Transverse colon (tissue), 4 donors: ENCODE results near the gene NUCKS1. TPM values are rescaled to one million over a fixed set of nuclear protein-coding genes. Genes with fewer than 3 reads are reported as not detected.

ENCODE experiments used
- DNase-seq: peaks from one replicate; pipeline ENCODE4 v3.0.0-alpha.2; 2019
- H3K27ac ChIP-seq, 4 donors: fragments of 200-600 bp; sonication (generic); 2 replicates each; pipeline ENCODE4 v1.5.1; 2016 to 2018; ENCODE audit warnings: inconsistent platforms in 4 of 4
- H3K27me3 ChIP-seq: fragments of 200-600 bp; sonication (generic); 2 replicates; pipeline ENCODE4 v1.5.1; 2017; ENCODE audit warnings: inconsistent platforms
- H3K36me3 ChIP-seq, 4 donors: fragments of 200-600 bp; sonication (generic); 2 replicates each; pipeline ENCODE4 v1.5.1; 2017 to 2019; ENCODE audit warnings: inconsistent platforms in 4 of 4
- H3K4me1 ChIP-seq, 4 donors: fragments of 200-600 bp; sonication (generic); 2 replicates each; pipeline ENCODE4 v1.5.1; 2017 to 2020; ENCODE audit warnings: inconsistent platforms in 4 of 4
- H3K4me3 ChIP-seq, 4 donors: fragments of 200-600 bp; sonication (generic); 1 replicate in 1 of 4; 2 replicates in 3 of 4; pipeline versions ENCODE4 v1.5.1 to v1.6.1; 2017 to 2019; ENCODE audit warnings: inconsistent platforms in 4 of 4
- H3K9me3 ChIP-seq, 2 donors: fragments of 200-600 bp; sonication (generic); 2 replicates each; pipeline ENCODE4 v1.5.1; 2017 to 2019; ENCODE audit warnings: inconsistent platforms in 2 of 2
- EP300 ChIP-seq: sonication (generic); formaldehyde crosslinking; IDR thresholded peaks from one replicate; pipeline ENCODE4 v1.6.1; 2017; ENCODE audit warnings: antibody characterized with exemption, low read depth
- POLR2A ChIP-seq: fragments of 450-650 bp; IDR thresholded peaks from one replicate; pipeline ENCODE4 v1.6.1; 2016; ENCODE audit warnings: antibody characterized with exemption, mild to moderate bottlenecking, moderate library complexity
- POLR2AphosphoS5 ChIP-seq, 3 donors: sonication (generic); formaldehyde crosslinking; IDR thresholded peaks; one replicate each; pipeline ENCODE4 v1.6.1; 2016; ENCODE audit warnings: antibody characterized with exemption in 3 of 3
- WGBS, 2 donors: methylation state at CpG; one replicate each; pipeline ENCODE4 v1.1.5; 2018; ENCODE audit warnings: low coverage in 1 of 2; 5-methylcytosine and 5-hydroxymethylcytosine counted together
- in situ Hi-C, 4 donors: fragments of 200-750 bp; cut with MboI; loops; one replicate each; pipeline versions ENCODE4 v1.15.0 to v1.15.1; 2017; ENCODE audit warnings: low sequenced_read_pairs in 3 of 4, low pct_ligation_motif_present in 1 of 4, low pct_unique_long_range_greater_than_20kb in 1 of 4
- intact Hi-C: fragments of 100-400 bp; cut with DNase I; formaldehyde crosslinking; loops from one replicate; pipeline ENCODE4 v1.15.1; 2023; ENCODE audit warnings: low total_unique reads
- total RNA-seq, 4 donors: library from RNA; depleted of rRNA; stranded (reverse); fragments of >200 nt; gene quantifications; one replicate each; pipeline ENCODE4 v1.1.0, GENCODE V29; 2016
- TF ChIP-seq, protein P1 (sequence below), 5 experiments: fragments of 200-600 bp in 3 of 5; fragments of 450-650 bp in 2 of 5; sonication (generic) in 3 of 5; IDR thresholded peaks; 1 replicate in 2 of 5; 2 replicates in 3 of 5; pipeline ENCODE4 v1.5.1; 2016 to 2017; ENCODE audit warnings: antibody characterized with exemption in 5 of 5, inconsistent platforms in 3 of 5, mild to moderate bottlenecking in 2 of 5, moderate library complexity in 1 of 5

Gene NUCKS1
- total RNA-seq, 4 donors from 2014 or later, result 21.7 to 45.7 (median 35.1) TPM

DNA sequence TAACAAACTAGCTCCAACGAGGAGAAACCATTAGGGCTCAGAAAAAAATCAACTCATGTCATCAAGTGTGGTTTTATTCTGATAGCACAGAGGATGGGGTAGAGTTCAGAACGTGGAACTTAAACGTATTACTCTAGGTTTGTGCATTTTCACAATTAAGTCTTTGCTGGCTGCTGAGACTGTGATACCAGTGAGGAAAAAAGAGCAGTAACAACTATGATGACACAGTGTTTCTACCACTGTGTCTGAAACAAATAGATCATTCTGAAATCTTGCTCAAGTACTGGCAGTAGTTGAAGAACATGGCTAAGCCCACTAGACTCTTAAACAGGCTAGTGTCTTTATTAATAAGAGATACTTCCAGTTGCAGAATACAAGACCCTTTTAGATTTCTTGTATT lies 31.0 kb downstream of the NUCKS1 start:
- Histone ChIP-seq H3K4me3 (no peak overlapping the region), H3K9me3 (no peaks in the 10 kb centered on the region), H3K27ac (no peak overlapping the region), H3K4me1 (peaks cover 0 to 24% (median 15%) of the 10 kb centered on the region in 4 donors), H3K27me3 (no peaks in the 10 kb centered on the region), H3K36me3 (peaks cover 0 to 55% (median 22%) of the 10 kb centered on the region in 4 donors)
- intact Hi-C loops (no loop called here), in situ Hi-C loops (loop anchor here in 1 of 4 donors (10.0 kb wide), 1 partner anchor 64 kb away; no protein-coding TSS in a partner anchor)
- TF ChIP-seq POLR2A, result no peak
- no peak for TF ChIP-seq EP300
- TF ChIP-seq, protein P1, sequence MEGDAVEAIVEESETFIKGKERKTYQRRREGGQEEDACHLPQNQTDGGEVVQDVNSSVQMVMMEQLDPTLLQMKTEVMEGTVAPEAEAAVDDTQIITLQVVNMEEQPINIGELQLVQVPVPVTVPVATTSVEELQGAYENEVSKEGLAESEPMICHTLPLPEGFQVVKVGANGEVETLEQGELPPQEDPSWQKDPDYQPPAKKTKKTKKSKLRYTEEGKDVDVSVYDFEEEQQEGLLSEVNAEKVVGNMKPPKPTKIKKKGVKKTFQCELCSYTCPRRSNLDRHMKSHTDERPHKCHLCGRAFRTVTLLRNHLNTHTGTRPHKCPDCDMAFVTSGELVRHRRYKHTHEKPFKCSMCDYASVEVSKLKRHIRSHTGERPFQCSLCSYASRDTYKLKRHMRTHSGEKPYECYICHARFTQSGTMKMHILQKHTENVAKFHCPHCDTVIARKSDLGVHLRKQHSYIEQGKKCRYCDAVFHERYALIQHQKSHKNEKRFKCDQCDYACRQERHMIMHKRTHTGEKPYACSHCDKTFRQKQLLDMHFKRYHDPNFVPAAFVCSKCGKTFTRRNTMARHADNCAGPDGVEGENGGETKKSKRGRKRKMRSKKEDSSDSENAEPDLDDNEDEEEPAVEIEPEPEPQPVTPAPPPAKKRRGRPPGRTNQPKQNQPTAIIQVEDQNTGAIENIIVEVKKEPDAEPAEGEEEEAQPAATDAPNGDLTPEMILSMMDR (IDR thresholded peaks at IDR 0.05), result no peak
- TF ChIP-seq POLR2AphosphoS5 (IDR thresholded peaks at IDR 0.05), result no peak
- no peak for DNase-seq
- WGBS, 2 donors, result 53 to 72% methylated on average over 3 of the region's 3 CpGs

DNA sequence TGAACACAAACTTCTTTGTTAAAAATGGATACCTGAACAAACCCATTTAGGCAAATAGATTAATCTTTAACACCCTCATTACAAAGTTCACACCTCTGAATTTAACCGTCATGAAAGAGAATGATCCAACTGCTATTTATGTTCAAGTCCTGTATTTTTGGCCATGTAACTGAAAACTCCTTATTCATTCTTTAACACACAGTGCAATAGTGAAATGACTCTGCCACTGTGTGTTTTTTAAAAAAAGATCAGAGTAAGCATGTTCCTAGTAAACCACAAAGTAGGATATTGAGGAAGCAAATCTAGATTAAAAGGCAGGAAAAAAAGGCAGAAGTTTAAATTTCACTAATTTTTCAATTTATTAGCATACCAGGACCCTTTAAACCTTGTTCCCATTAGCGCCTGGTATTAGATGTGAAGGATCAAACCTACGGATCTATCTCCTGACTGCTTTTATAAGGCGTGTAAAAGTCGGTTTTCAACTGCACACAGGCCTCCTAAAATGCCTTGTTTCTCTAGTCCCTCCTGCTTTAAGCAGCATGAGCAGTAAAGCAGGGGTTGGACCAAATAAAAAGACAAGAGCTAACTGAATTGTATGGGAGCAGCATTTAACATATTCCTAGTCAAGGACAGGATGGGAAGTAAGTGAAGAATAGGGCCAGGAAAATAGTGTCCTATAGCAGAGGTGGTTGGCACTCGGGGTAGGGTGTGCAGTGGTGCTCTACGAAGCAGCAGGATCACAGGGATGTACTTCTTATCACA lies 33.4 kb downstream of the NUCKS1 start:
- H3K36me3 ChIP-seq, result peaks cover 0 to 40% (median 19%) of the 10 kb centered on the region in 4 donors
- intact Hi-C loops, result no loop called here

DNA sequence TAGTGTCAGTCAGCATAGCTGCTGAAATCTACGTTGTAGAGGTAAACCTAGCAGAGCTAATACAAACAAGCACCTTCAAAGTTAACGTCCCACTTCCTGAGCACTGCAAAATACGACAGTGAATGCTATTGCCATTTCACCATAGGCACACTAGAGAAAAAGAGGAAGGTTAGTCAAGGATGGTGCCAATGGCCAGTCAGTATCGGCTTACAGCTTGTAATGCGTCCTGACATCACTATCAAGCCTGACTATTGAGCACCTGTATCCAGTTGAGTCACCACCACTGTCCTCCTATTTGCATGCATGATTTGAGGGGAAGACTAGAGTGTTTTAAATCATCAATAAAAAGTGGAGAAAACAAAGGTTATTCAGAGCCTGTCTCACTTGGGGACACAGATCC lies 34.4 kb downstream of the NUCKS1 start:
- Histone ChIP-seq H3K27ac (peak overlapping the region in 1 of 4 donors; percentile 74), H3K36me3 (peaks cover 0 to 31% (median 15%) of the 10 kb centered on the region in 4 donors), H3K27me3 (no peaks in the 10 kb centered on the region), H3K9me3 (no peaks in the 10 kb centered on the region), H3K4me3 (no peak overlapping the region), H3K4me1 (peaks cover 0 to 43% (median 24%) of the 10 kb centered on the region in 4 donors)
- TF ChIP-seq EP300 (no peak), POLR2A (no peak), POLR2AphosphoS5 (IDR thresholded peaks at IDR 0.05) (no peak)
- TF ChIP-seq, protein P1 (IDR thresholded peaks at IDR 0.05), result no peak
- in situ Hi-C loops (loop anchor here in 1 of 4 donors (10.0 kb wide), 1 partner anchor 61 kb away; no protein-coding TSS in a partner anchor), intact Hi-C loops (no loop called here)
- DNase-seq, result no peak
- 69 to 78% methylated on average over 3 to 5 of the region's 5 CpGs for WGBS, 2 donors

More for the DNA sequence above, 33.4 kb downstream of the NUCKS1 start:
- TF ChIP-seq POLR2AphosphoS5 (IDR thresholded peaks at IDR 0.05), result no peak
- TF ChIP-seq EP300, result no peak
- no peak for TF ChIP-seq POLR2A
- TF ChIP-seq, protein P1 (IDR thresholded peaks at IDR 0.05), result no peak
- no peak for DNase-seq
- 58 to 65% methylated on average over 5 to 7 of the region's 7 CpGs for WGBS, 2 donors
- Histone ChIP-seq H3K4me1 (peaks cover 0 to 40% (median 24%) of the 10 kb centered on the region in 4 donors), H3K27ac (peak overlapping the region; percentile 17 to 74 (median 38)), H3K9me3 (no peaks in the 10 kb centered on the region), H3K4me3 (no peak overlapping the region), H3K27me3 (no peaks in the 10 kb centered on the region)
- in situ Hi-C loops, result loop anchor here in 1 of 4 donors (10.0 kb wide), 1 partner anchor 62 kb away; no protein-coding TSS in a partner anchor

DNA sequence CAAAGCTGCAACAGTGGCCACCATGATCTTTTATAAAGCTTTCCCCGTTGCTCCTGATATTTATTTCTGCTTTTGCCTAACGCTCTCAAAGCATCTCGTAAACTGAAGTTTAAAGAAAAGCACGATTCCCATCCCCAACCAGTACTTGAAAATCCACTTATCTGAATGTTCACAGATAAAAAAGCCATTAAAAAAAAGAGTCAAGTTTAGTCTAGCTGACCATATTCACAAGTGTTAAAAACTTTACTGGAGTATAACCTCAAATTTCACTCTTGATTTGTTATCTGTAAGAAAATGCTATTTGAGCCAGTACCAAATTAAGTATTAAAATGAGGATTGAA lies 35.1 kb downstream of the NUCKS1 start:
- WGBS, 2 donors, result 70 to 78% methylated on average over 4 of the region's 4 CpGs
- no peak for DNase-seq
- H3K27ac ChIP-seq, result no peak overlapping the region
- peaks cover 0 to 27% (median 11%) of the 10 kb centered on the region in 4 donors for H3K36me3 ChIP-seq
- in situ Hi-C loops (loop anchor here in 1 of 4 donors (10.0 kb wide), 1 partner anchor 60 kb away; no protein-coding TSS in a partner anchor), intact Hi-C loops (no loop called here)
- no peak overlapping the region for H3K4me3 ChIP-seq
- H3K4me1 ChIP-seq, result peaks cover 0 to 43% (median 24%) of the 10 kb centered on the region in 4 donors
- H3K27me3 ChIP-seq, result no peaks in the 10 kb centered on the region
- TF ChIP-seq EP300, result no peak
- H3K9me3 ChIP-seq, result no peaks in the 10 kb centered on the region
